Measurements from ENCODE around the gene GPR25.
"Not testable (repeated sequence)": the region's sequence is repeated elsewhere in the genome, so short reads cannot be mapped to it uniquely, and the experiment has no call there.

The GPR25 gene

DNA sequence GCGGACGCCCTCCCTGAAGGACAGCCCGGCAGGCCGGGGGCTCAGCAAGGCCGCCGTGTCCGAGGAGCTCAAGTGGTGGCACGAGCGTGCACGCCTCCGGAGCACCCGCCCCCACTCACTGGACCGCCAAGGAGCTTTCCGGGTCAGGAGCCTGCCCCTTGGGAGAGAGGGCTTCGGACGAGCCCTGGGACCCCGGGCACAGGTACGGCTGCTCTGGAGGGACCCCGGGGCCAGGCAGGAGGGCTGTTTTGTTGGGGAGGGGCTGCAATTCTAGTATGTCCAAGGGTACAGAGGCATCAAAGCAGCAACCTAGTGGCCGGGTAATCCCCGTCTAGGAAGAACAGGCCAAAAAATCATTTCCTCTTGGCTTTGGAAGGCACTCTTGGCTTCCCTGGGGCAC lies 39.2 kb downstream of the GPR25 start:
- DNase-seq (ENCODE audit: low read depth in 2 of 2): not testable (repeated sequence)

DNA sequence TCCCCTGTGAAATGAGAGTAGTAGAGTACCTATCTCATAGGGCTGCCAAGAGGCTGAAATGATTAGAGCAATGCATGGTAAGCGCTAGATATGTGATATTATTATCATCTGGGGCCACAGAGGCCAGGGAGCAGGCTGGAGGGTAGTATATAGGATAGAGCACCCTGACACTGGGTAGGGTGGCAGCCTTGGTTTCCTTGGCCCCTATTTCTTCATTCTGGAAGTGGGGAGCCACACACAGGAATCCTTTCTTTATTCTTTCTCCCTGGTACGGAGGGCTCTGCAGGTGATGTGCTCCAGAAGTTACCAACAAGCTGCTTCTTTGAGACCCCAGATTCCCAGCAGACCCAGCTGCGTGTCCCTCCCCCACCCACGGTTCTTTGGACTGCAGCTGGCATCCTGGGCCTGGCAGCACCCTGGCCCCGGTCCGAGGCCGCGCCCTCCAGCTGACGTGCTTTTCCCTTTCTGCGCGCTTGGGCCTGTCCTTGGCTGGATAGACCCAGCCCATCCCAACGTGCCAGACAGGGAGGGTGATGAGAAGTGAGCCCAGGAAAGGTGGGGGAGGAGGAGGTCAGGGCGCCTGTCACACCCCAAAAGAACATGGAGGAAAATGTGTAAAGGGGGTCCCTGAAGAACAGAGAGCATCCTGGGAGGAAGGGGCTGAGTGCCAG lies 40.1 kb downstream of the GPR25 start:
- DNase-seq (ENCODE audit: low read depth in 2 of 2): no peak

GRCh38 chr1:200916152-200916551 lies 43.4 kb downstream of the GPR25 start:
- no peak for DNase-seq (ENCODE audit: low read depth in 2 of 2)

DNA sequence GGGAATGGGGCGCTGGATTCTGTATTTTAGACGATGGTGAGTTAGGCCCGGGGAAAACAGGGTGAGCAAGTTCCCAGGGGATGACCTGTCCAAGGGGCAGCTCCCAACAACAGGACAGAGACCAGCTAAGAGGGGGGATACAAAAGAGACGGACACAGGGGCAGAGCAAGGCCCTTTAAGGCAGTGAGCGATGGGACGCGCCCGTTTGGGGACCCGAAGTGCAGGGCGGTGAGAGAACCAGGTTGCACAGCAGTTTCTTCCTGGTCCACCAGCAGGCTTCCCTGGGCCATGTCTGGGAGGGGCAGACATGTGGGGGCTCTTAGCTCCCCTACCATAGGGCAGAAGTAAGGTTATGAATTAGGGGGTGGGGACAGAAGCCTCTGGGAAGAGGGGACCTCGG lies 43.9 kb downstream of the GPR25 start:
- DNase-seq (ENCODE audit: low read depth in 2 of 2): no peak

DNA sequence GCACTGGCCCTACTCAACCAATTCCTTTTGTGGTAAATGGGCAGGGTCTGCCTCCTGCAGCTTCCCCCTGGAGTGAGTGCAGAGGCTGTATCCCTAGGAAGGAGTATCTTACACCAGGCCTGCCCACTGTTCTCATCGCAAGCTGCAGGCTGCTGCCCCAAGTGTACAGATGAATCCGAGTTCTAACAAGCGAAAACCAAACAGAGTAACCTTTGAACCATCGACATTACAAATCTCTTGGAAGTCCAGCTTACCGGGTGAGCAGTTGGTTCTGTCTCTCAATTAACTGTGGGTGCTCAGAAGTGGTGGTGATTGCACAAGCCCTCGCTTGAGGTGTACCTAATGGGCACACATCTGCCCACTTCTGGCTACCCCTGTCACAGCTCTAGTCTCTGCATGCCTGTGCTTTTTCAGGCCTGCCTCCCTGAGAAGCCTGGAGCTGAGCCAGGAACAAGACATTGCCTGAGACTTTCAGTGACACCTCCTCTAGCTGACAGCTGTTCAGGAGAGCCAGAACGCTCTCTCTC lies 44.6 kb downstream of the GPR25 start:
- DNase-seq (ENCODE audit: low read depth in 2 of 2): no peak

- DNase-seq (ENCODE audit: low read depth in 2 of 2): no peak
Observed at GRCh38 chr1:200918006-200918405, 45.2 kb downstream of the GPR25 start.

DNA sequence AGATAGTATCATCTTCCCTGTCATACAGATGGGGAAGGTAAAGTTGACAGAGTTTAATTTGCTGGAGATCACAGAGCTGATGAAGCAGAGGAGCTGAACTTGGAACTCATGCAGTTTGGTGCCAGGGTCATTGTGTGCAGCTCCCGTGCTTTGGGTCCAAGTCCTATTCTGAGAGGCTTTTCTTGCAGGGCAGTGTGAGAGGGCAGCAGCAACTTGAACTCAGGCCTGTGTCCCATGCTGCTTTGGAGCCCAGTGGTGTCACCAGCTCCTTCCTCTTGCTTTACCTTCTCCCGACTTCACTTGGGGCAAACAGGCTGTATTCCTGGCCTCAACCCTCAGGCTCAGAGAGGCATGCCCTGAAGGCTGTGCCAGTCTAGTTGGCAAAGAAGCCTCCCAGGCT lies 46.6 kb downstream of the GPR25 start:
- DNase-seq (ENCODE audit: low read depth in 2 of 2): no peak

- DNase-seq (ENCODE audit: low read depth in 2 of 2): no peak
Observed at GRCh38 chr1:200921571-200922110, 48.9 kb downstream of the GPR25 start.

- no peak for DNase-seq (ENCODE audit: low read depth in 2 of 2)
Observed at GRCh38 chr1:200922406-200922805, 49.6 kb downstream of the GPR25 start.

DNA sequence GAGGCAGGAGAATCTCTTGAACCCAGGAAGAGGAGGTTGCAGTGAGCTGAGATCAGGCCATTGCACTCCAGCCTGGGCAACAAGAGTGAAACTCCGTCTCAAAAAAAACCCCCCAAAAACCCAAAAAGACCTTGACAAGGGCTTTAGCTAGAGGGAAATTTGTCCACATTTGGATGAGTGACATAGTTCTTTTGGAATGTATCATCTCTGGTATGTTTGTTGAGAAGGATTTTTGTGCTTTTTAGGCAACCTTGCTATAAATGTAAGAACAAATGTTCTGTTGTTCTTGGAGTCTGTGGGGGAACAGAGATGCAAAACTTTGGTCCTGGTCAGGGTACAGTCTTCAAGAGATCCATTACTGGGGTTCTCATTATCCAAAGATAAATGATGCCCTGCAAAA lies 50.8 kb downstream of the GPR25 start:
- DNase-seq (ENCODE audit: low read depth in 2 of 2): no peak
